Measurements from ENCODE around the gene EFCC1.
A peak's percentile ranks its signal among the peaks of the same experiment; 100 is the strongest.

Gene EFCC1

DNA sequence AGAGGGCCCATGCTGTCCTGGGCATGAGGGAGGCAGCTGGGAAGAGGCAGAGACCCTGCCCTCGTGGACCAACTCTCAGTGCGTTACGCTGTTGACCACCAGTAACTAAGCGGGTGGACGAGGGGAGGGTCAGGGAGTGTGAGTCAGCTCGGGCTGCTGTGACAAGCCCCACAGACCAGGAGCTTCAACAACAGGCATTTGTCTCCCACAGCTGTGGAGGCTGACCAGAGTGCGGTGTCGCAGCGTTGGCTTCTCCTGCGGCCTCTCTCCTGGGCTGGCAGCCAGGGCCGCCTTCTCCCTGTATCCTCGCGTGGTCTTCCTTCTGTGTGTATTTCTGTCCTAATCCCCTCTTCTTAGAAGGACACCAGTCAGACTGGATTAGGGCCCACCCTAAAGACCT, 13.0 kb downstream of the EFCC1 start:
- no peak for DNase-seq (ENCODE audit: extremely low read depth in 1 of 2, low read depth in 1 of 2)

DNA sequence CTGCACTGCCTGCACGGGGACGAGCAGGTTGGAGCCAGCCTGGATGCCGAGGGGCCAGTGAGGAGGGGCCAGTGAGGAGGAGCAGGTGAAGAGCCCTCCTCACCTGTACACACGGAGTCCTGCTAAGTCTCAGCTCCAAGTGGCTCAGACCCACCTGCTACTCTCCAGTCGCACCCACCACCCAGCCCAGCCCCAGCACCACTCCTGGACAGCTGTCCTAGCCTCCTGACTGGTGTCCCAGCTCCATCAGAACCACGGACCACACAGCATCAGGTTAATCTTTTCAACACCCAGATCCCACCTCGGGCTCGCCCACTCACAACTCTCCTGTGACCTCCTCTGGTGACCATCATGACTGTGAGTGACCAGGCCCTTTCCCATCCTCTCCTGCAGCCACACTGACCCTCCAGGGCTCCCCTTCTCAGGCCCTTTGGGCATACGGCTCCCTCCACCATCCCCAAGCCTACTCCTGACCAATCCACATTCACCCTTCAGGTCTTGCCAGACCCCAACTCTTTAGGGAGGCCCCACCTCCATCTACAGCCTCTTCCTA, 13.8 kb downstream of the EFCC1 start:
- no peak for DNase-seq (ENCODE audit: extremely low read depth in 1 of 2, low read depth in 1 of 2)

GRCh38 chr3:129015388-129016105, 14.4 kb downstream of the EFCC1 start:
- no peak for DNase-seq (ENCODE audit: extremely low read depth in 1 of 2, low read depth in 1 of 2)

DNA sequence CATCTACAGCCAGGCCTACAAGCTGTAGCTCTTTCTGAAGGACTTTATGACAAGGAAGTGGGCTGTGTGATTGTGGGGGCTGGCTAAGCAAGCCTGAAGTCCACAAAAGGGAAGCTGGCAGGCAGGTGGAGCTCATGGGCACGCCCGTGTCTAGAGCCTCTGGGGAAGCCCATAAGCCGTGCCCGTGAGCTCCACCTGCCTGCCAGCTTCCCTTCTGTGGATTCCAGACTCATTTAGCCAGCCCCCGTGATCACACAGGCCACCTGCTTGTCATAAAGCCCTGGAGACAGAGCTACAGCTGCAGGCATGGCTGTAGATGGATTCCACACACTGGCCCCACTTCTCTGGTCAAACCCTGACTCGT, 15.2 kb downstream of the EFCC1 start:
- peak in 1 of 2 donors; percentile 34 for DNase-seq (ENCODE audit: extremely low read depth in 1 of 2, low read depth in 1 of 2)

- no peak for DNase-seq (ENCODE audit: extremely low read depth in 1 of 2, low read depth in 1 of 2)
These were observed 15.8 kb downstream of the EFCC1 start for GRCh38 chr3:129016720-129017483.

- no peak for DNase-seq (ENCODE audit: extremely low read depth in 1 of 2, low read depth in 1 of 2)
These were observed 16.4 kb downstream of the EFCC1 start for GRCh38 chr3:129017484-129017899.

DNA sequence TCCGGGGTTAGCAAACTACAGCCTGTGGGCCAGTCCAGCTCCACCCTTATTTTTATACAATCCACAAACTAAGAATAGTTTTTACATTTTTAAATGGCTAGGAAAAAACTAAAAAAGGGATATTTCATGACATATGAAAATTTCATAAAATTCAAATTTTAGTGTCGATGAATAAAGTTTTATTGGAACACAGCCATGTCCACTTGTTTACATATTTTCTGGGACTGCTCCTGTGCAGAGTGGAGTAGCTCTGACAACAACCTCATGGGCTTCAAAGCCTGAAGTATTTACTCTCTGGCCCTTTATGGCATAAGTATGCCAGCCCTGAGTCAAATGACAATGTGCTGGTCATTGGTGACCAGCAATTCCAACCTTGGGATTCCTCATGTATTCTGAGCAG, 17.2 kb downstream of the EFCC1 start:
- DNase-seq (ENCODE audit: extremely low read depth in 1 of 2, low read depth in 1 of 2): no peak

GRCh38 chr3:129018751-129019150, 17.6 kb downstream of the EFCC1 start:
- no peak for DNase-seq (ENCODE audit: extremely low read depth in 1 of 2, low read depth in 1 of 2)

DNA sequence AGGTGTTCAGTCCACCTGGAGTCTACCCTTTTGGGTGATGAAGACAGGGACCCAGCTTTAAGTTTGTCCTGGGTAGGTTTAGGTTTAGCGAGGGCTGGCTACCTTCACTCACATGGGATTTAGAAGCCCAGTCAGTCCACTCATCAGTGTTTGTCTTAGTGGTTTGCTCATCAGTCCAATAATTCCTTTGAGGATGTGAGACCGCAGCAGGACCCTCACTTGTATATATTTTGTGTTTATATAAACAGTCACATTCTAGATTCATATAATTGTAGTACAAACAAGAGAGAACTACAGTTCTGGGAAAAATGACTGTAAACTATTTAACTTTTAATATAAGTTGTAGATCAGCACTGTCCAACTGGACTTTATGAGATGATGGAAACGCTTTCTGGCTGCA, 18.2 kb downstream of the EFCC1 start:
- DNase-seq (ENCODE audit: extremely low read depth in 1 of 2, low read depth in 1 of 2): no peak

DNA sequence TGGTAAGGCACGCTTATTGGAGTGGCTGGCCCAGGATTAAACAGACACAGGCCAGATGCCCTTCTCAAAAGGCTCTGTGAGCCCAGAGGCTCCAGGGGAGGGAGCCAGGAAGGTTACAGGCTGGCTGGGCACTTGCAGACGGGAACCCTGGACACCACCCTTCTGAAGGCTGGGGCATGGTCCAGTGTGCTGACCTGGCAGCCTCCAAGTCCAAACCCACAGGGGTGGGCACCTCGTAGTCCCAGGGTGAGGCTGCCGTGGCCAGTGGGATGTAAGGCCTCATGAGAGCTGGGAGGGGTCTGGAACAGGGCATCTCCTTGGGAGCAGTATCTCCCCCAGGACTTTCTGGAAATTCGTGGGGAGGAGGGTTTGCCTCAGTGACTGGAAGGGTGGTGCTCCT, 19.6 kb downstream of the EFCC1 start:
- DNase-seq (ENCODE audit: extremely low read depth in 1 of 2, low read depth in 1 of 2): no peak

GRCh38 chr3:129021140-129021551, 20.0 kb downstream of the EFCC1 start:
- DNase-seq (ENCODE audit: extremely low read depth in 1 of 2, low read depth in 1 of 2): no peak

GRCh38 chr3:129022114-129023007, 21.3 kb downstream of the EFCC1 start:
- no peak for DNase-seq (ENCODE audit: extremely low read depth in 1 of 2, low read depth in 1 of 2)

GRCh38 chr3:129023008-129023358, 21.9 kb downstream of the EFCC1 start:
- no peak for DNase-seq (ENCODE audit: extremely low read depth in 1 of 2, low read depth in 1 of 2)

- no peak for DNase-seq (ENCODE audit: extremely low read depth in 1 of 2, low read depth in 1 of 2)
These were observed 22.8 kb downstream of the EFCC1 start for GRCh38 chr3:129023909-129024308.

DNA sequence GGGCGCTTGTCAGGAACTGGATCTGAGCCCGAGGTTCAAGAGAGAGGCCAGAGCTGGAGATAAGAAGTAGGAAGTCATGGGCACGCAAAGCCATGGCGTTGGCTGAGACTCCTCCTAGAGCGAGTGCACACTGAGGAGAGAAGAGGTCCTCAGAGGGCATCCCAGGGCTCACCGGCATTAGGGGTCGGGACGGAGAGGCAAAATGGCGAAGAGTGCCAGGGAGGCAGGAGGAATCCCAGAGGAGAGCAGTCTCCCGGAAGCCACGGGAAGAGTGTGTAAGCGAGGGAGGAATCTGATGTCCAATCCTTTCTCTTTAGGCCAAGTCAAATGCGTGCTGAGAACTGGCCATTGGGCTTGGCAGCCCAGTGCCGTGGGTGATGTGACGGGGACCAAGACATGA, 24.0 kb downstream of the EFCC1 start:
- DNase-seq (ENCODE audit: extremely low read depth in 1 of 2, low read depth in 1 of 2): no peak

GRCh38 chr3:129025691-129026435, 24.8 kb downstream of the EFCC1 start:
- DNase-seq (ENCODE audit: extremely low read depth in 1 of 2, low read depth in 1 of 2): no peak

GRCh38 chr3:129026728-129027543, 25.8 kb downstream of the EFCC1 start:
- peak; percentile 88 to 91 for DNase-seq (ENCODE audit: extremely low read depth in 1 of 2, low read depth in 1 of 2)

GRCh38 chr3:129027544-129027880, 26.4 kb downstream of the EFCC1 start:
- no peak for DNase-seq (ENCODE audit: extremely low read depth in 1 of 2, low read depth in 1 of 2)

- no peak for DNase-seq (ENCODE audit: extremely low read depth in 1 of 2, low read depth in 1 of 2)
These were observed 27.8 kb downstream of the EFCC1 start for GRCh38 chr3:129028866-129029265.

- DNase-seq (ENCODE audit: extremely low read depth in 1 of 2, low read depth in 1 of 2): no peak
These were observed 29.5 kb downstream of the EFCC1 start for GRCh38 chr3:129030611-129031010.
